H1 (cell line): ENCODE results near the gene EIF2S2. TPM values are rescaled to one million over a fixed set of nuclear protein-coding genes. Genes with fewer than 3 reads are reported as not detected.
A peak's percentile ranks its signal among the peaks of the same experiment; 100 is the strongest.

Experiments
- CTCF ChIA-PET: fragments of 300-600 bp; sonication (Branson Sonifier 250); formaldehyde crosslinking; loops from one replicate; lab custom pipeline; 2021; ENCODE audit not compliant: partially characterized antibody; lab: Charles Lee
- POLR2A ChIA-PET: fragments of 300-600 bp; sonication (Branson Sonifier 250); formaldehyde crosslinking; loops from one replicate; lab custom pipeline; 2021; ENCODE audit warnings: inconsistent platforms; ENCODE audit not compliant: partially characterized antibody; lab: Charles Lee
- DNase-seq, 2 experiments: peaks; one replicate each; pipeline versions ENCODE4 v3.0.0 to v3.0.0-alpha.2; 2010 to 2022; ENCODE audit warnings: low spot score in 2 of 2, low read depth in 1 of 2, mixed read lengths in 1 of 2
- FAIRE-seq: peaks from 2 replicates; lab custom pipeline; 2011; peaks lifted over from hg19 to GRCh38; lab: Jason Lieb, UNC
- H2AFZ ChIP-seq: 2 replicates; pipeline ENCODE4 v1.8.1; 2012; ENCODE audit warnings: low read length, inconsistent platforms
- H2AK5ac ChIP-seq: 2 replicates; pipeline ENCODE4 v1.6.1; 2013; ENCODE audit warnings: low read depth, low read length
- H2BK120ac ChIP-seq: replicated peaks from 2 replicates; pipeline ENCODE3; 2013; ENCODE audit warnings: low read depth, low read length, inconsistent platforms
- H2BK12ac ChIP-seq: 2 replicates; pipeline ENCODE4 v1.6.1; 2013; ENCODE audit warnings: low read depth, low read length
- H2BK15ac ChIP-seq: 2 replicates; pipeline ENCODE4 v1.6.1; 2013; ENCODE audit warnings: low read length
- H2BK20ac ChIP-seq: 2 replicates; pipeline ENCODE4 v1.6.1; 2013; ENCODE audit warnings: low read length
- H2BK5ac ChIP-seq: 2 replicates; pipeline ENCODE4 v1.6.1; 2013; ENCODE audit warnings: low read depth, low read length
- H3K14ac ChIP-seq: 2 replicates; pipeline ENCODE4 v1.6.1; 2013; ENCODE audit warnings: inconsistent platforms; ENCODE audit not compliant: insufficient read length
- H3K18ac ChIP-seq: 2 replicates; pipeline ENCODE4 v1.6.1; 2013; ENCODE audit warnings: low read length; ENCODE audit errors: extremely low read depth
- H3K23ac ChIP-seq: 2 replicates; pipeline ENCODE4 v1.6.1; 2013; ENCODE audit warnings: inconsistent platforms; ENCODE audit not compliant: insufficient read length
- H3K23me2 ChIP-seq: 2 replicates; pipeline ENCODE4 v1.6.1; 2013; ENCODE audit warnings: low read depth, low read length
- H3K27ac ChIP-seq: 2 replicates; pipeline ENCODE4 v1.6.1; 2011; ENCODE audit warnings: low read depth, low read length, inconsistent platforms
- H3K27me3 ChIP-seq, 4 experiments: replicated peaks in 1 of 4; 1 replicate in 1 of 4; 2 replicates in 3 of 4; pipeline versions ENCODE4 v1.6.1 to v1.8.1; 2011 to 2013; ENCODE audit warnings: low read length in 3 of 4, mild to moderate bottlenecking in 3 of 4, inconsistent platforms in 2 of 4, mixed read lengths in 2 of 4, moderate library complexity in 1 of 4; ENCODE audit not compliant: control insufficient read depth in 3 of 4, insufficient read depth in 3 of 4; ENCODE audit errors: extremely low read depth in 1 of 4
- H3K36me3 ChIP-seq, 4 experiments: 2 replicates each; pipeline versions ENCODE4 v1.6.1 to v1.8.1; 2011 to 2013; ENCODE audit warnings: mild to moderate bottlenecking in 4 of 4, low read length in 3 of 4, moderate library complexity in 2 of 4, control low read depth in 1 of 4, inconsistent platforms in 1 of 4; ENCODE audit not compliant: insufficient read depth in 4 of 4, control insufficient read depth in 2 of 4
- H3K4ac ChIP-seq: replicated peaks from 2 replicates; pipeline ENCODE3; 2013; ENCODE audit warnings: low read length, low read depth, mixed read lengths, inconsistent platforms; ENCODE audit not compliant: insufficient read length
- H3K4me1 ChIP-seq, 4 experiments: replicated peaks in 1 of 4; 1 replicate in 1 of 4; 2 replicates in 3 of 4; pipeline versions ENCODE4 v1.6.1 to v1.8.1; 2011 to 2013; ENCODE audit warnings: low read length in 3 of 4, inconsistent platforms in 2 of 4, mixed read lengths in 1 of 4; ENCODE audit not compliant: insufficient read depth in 4 of 4, control insufficient read depth in 3 of 4
- H3K4me2 ChIP-seq, 2 experiments: 2 replicates each; pipeline versions ENCODE4 v1.6.1 to v1.8.1; 2011 to 2013; ENCODE audit warnings: low read depth in 2 of 2, low read length in 2 of 2, control low read depth in 1 of 2, inconsistent platforms in 1 of 2, mild to moderate bottlenecking in 1 of 2; ENCODE audit not compliant: insufficient read depth in 1 of 2
- H3K4me3 ChIP-seq, 4 experiments: fragments of 200-600, 300-600 bp in 1 of 4; sonication (generic), shearing (Covaris generic), sonication (Bioruptor Twin) in 1 of 4; 2 replicates each; pipeline versions ENCODE4 v1.5.1 to v1.8.1; 2011 to 2016; ENCODE audit warnings: low read length in 4 of 4, low read depth in 3 of 4, control low read depth in 2 of 4, inconsistent platforms in 2 of 4, mild to moderate bottlenecking in 2 of 4, mixed read lengths in 1 of 4, moderate library complexity in 1 of 4; ENCODE audit not compliant: insufficient read depth in 2 of 4; ENCODE audit errors: extremely low read depth in 1 of 4
- H3K56ac ChIP-seq: replicated peaks from 2 replicates; pipeline ENCODE3; 2013; ENCODE audit warnings: low read depth, mild to moderate bottlenecking, mixed read lengths, low read length, inconsistent platforms; ENCODE audit not compliant: insufficient read length
- H3K79me1 ChIP-seq: 2 replicates; pipeline ENCODE4 v1.6.1; 2013; ENCODE audit warnings: low read depth, low read length, control low read depth
- H3K79me2 ChIP-seq, 2 experiments: 2 replicates each; pipeline versions ENCODE4 v1.6.1 to v1.8.1; 2012 to 2013; ENCODE audit warnings: low read length in 2 of 2, mild to moderate bottlenecking in 2 of 2, inconsistent platforms in 1 of 2; ENCODE audit not compliant: insufficient read depth in 2 of 2, control insufficient read depth in 1 of 2
- H3K9ac ChIP-seq, 4 experiments: replicated peaks in 1 of 4; 1 replicate in 1 of 4; 2 replicates in 3 of 4; pipeline versions ENCODE4 v1.6.1 to v1.8.1; 2011 to 2013; ENCODE audit warnings: low read depth in 3 of 4, low read length in 3 of 4, control low read depth in 2 of 4, mild to moderate bottlenecking in 2 of 4, moderate library complexity in 2 of 4, inconsistent platforms in 1 of 4; ENCODE audit errors: extremely low read depth in 1 of 4
- H3K9me3 ChIP-seq, 2 experiments: 2 replicates each; pipeline versions ENCODE4 v1.6.1 to v1.8.1; 2012 to 2013; ENCODE audit warnings: mild to moderate bottlenecking in 2 of 2, moderate library complexity in 2 of 2, control low read depth in 1 of 2, inconsistent platforms in 1 of 2, low read depth in 1 of 2, low read length in 1 of 2, mixed read lengths in 1 of 2; ENCODE audit not compliant: insufficient read depth in 2 of 2
- H4K20me1 ChIP-seq, 2 experiments: replicated peaks in 1 of 2; 2 replicates each; pipeline versions ENCODE3 to v1.8.1; 2011 to 2013; ENCODE audit warnings: inconsistent platforms in 2 of 2, low read length in 2 of 2, mild to moderate bottlenecking in 1 of 2; ENCODE audit not compliant: insufficient read depth in 2 of 2, control insufficient read depth in 1 of 2
- H4K5ac ChIP-seq: 2 replicates; pipeline ENCODE4 v1.6.1; 2013; ENCODE audit warnings: low read length, low read depth, mixed read lengths, inconsistent platforms; ENCODE audit not compliant: insufficient read length
- H4K8ac ChIP-seq: 2 replicates; pipeline ENCODE4 v1.8.0; 2013; ENCODE audit warnings: mild to moderate bottlenecking, moderate library complexity, low read length, inconsistent platforms; ENCODE audit not compliant: insufficient read depth; ENCODE audit errors: extremely low read depth
- H4K91ac ChIP-seq: replicated peaks from 2 replicates; pipeline ENCODE3; 2013; ENCODE audit warnings: low read length, mixed read lengths, inconsistent platforms; ENCODE audit not compliant: insufficient read length
- ASH2L ChIP-seq: fragments of 200-600, 300-600 bp; sonication (generic); IDR thresholded peaks from one replicate; pipeline ENCODE4 v1.7.1; 2017; ENCODE audit warnings: low read length
- FOSL1 ChIP-seq: IDR thresholded peaks from 2 replicates; pipeline ENCODE4 v1.6.1; 2011; ENCODE audit warnings: mild to moderate bottlenecking, low read depth, low read length, moderate library complexity; ENCODE audit not compliant: insufficient read depth
- POU5F1 ChIP-seq: IDR thresholded peaks from 2 replicates; pipeline ENCODE4 v1.6.1; 2011; ENCODE audit warnings: low read depth, mild to moderate bottlenecking, low read length, moderate library complexity
- RAD21 ChIP-seq, 2 experiments: IDR thresholded peaks in 1 of 2; conservative IDR thresholded peaks in 1 of 2; 2 replicates each; pipeline ENCODE4 v1.6.1; 2011; ENCODE audit warnings: low read depth in 2 of 2, low read length in 2 of 2, improper control_type of control experiment in 1 of 2, inconsistent platforms in 1 of 2, mild to moderate bottlenecking in 1 of 2, moderate library complexity in 1 of 2
- RBBP5 ChIP-seq: IDR thresholded peaks from 2 replicates; pipeline ENCODE4 v1.7.1; 2012; ENCODE audit warnings: low read depth, mild to moderate bottlenecking, inconsistent platforms, low read length, moderate library complexity, borderline replicate concordance
- RFX5 ChIP-seq: IDR thresholded peaks from 2 replicates; pipeline ENCODE4 v1.6.1; 2011; ENCODE audit warnings: low read depth, low read length, improper control_type of control experiment, borderline replicate concordance
- RNF2 ChIP-seq: fragments of 200-900, 300-1000 bp; sonication (generic); IDR thresholded peaks from 2 replicates; pipeline ENCODE4 v1.7.1; 2016; ENCODE audit warnings: borderline replicate concordance, low read depth, mild to moderate bottlenecking, antibody characterized with exemption, low read length; ENCODE audit not compliant: poor library complexity, severe bottlenecking; ENCODE audit errors: missing control alignments
- WGBS, 2 experiments: shearing (Covaris generic) in 1 of 2; methylation state at CpG; one replicate each; pipeline versions ENCODE4 v1.1.6 to v1.1.7; 2013 to 2015; ENCODE audit warnings: low lambda C conversion rate in 2 of 2, mixed read lengths in 2 of 2, inconsistent platforms in 1 of 2, low coverage in 1 of 2, missing lambda C conversion rate in 1 of 2; ENCODE audit not compliant: insufficient replicate concordance in 2 of 2, insufficient coverage in 1 of 2, insufficient read length in 1 of 2; ENCODE audit errors: extremely low coverage in 1 of 2, missing lambda C conversion rate in 1 of 2; 5-methylcytosine and 5-hydroxymethylcytosine counted together
- polyA plus RNA-seq, 7 experiments: library from polyadenylated mRNA; depleted of rRNA in 3 of 7; stranded (reverse) in 5 of 7; unstranded in 2 of 7; fragments of >200 nt in 5 of 7; fragments of 200-250 nt in 2 of 7; gene quantifications; 1 replicate in 5 of 7; 2 replicates in 1 of 7; 4 replicates in 1 of 7; pipeline versions ENCODE4 v1.2.1 to v1.2.3, GENCODE V29; 2011 to 2013; ENCODE audit warnings: missing spikeins in 2 of 7, mixed read lengths in 2 of 7
- total RNA-seq: library from RNA; stranded (reverse); fragmentation: NEBNext Ultra II Directional; extraction: Animal tissue kit (Norgen Biotek cat#: 25700); gene quantifications from 2 replicates; pipeline ENCODE4 v1.2.1, GENCODE V29; 2021
- TF ChIP-seq, protein P1 (sequence below), 3 experiments: IDR thresholded peaks; 1 replicate in 2 of 3; 2 replicates in 1 of 3; pipeline versions ENCODE4 v1.5.1 to v1.6.1; 2011; ENCODE audit warnings: low read length in 3 of 3, mild to moderate bottlenecking in 3 of 3, inconsistent platforms in 2 of 3, low read depth in 1 of 3, moderate library complexity in 1 of 3; ENCODE audit not compliant: insufficient read depth in 1 of 3; ENCODE audit errors: control extremely low read depth in 1 of 3

The EIF2S2 gene
- total and polyA plus RNA-seq, 2 of the 8 experiments (the other 6 are each of a cell fraction or from before 2014, with no cell fraction given) = 59.5 to 142 TPM

DNA sequence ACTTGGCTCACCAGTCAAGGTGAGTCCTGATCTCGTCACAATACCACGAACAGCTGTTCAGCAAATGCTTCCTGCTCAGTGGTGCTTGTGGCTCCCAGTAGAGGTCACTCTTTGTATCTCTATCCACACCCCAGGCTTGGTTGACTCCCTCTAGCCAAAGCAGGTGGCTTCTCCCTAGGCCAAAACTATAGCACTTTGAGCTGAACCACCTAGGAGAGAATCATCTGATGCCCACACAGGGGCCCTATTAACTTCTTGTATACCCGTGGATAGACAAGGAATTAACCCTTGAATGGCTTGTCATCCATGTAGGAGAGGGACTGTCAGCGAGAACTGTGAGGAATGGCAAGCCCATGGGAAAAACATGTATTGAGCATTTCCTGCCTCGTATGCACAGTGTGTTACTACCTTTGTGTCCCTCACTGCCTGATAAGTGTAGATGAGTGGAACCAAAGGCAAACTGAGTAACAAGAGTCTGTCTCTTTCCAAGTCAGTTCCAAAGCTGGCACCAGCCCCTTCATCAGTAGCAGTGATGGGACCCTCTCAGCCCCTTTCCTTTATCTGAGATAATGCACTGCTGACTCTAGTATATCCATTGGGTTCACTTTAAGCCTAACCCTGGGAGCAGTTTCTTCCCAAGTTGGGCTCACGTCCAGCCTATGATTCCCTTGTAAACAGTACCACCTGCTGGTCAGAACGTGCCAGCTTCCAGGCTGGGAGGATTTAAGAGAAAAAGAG is 42.5 kb downstream of the EIF2S2 start:
- Histone ChIP-seq H3K79me1 (no peaks in the 10 kb centered on the region; the same call in 1 of the 2 replicates), H3K23ac (no peak overlapping the region), H3K4me1 (peaks cover 0 to 9% (median 5%) of the 10 kb centered on the region in 4 experiments; a peak in 5 of 7 replicates), H3K23me2 (no peaks in the 10 kb centered on the region; the same call in 1 of the 2 replicates), H4K20me1 (peaks cover 8 to 21% of the 10 kb centered on the region in 2 experiments), H3K27me3 (no peaks in the 10 kb centered on the region), H3K4me2 (no peak overlapping the region), H2BK20ac (no peak overlapping the region), H3K56ac (no peak overlapping the region), H3K18ac (no peak overlapping the region), H4K91ac (no peak overlapping the region), H4K5ac (no peak overlapping the region), H2BK120ac (no peak overlapping the region), H3K9me3 (no peaks in the 10 kb centered on the region), H3K4me3 (no peak overlapping the region), H3K27ac (no peak overlapping the region), H2BK15ac (no peak overlapping the region), H4K8ac (no peak overlapping the region), H2AK5ac (no peak overlapping the region), H3K4ac (no peak overlapping the region), H2BK5ac (no peak overlapping the region), H2AFZ (no peak overlapping the region), H3K36me3 (peaks cover 0 to 5% (median 0%) of the 10 kb centered on the region in 4 experiments; a peak in 2 of 8 replicates), H3K9ac (no peak overlapping the region), H2BK12ac (no peak overlapping the region), H3K14ac (no peak overlapping the region), H3K79me2 (peaks cover 0 to 23% of the 10 kb centered on the region in 2 experiments; a peak in 2 of 4 replicates)
- ChIA-PET POLR2A (interaction anchor here (0.7 to 2.7 kb wide), 3 partner anchors 42 to 89 kb away, joined by 3 to 14 read pairs (median 8); partner anchors contain the start of genes EIF2S2 and RALY), CTCF (interaction anchor here (0.6 to 4.6 kb wide), 53 partner anchors 9 to 471 kb away, joined by 3 to 78 read pairs (median 5); partner anchors contain the start of gene CHMP4B)
- 51% methylated on average over 7 of the region's 7 CpGs; no CpG with 5 or more reads in 1 of the 2 experiments for WGBS, 2 experiments
- FAIRE-seq (peak; percentile 88), DNase-seq (peak; percentile 53 to 79)
- TF ChIP-seq, protein P1, sequence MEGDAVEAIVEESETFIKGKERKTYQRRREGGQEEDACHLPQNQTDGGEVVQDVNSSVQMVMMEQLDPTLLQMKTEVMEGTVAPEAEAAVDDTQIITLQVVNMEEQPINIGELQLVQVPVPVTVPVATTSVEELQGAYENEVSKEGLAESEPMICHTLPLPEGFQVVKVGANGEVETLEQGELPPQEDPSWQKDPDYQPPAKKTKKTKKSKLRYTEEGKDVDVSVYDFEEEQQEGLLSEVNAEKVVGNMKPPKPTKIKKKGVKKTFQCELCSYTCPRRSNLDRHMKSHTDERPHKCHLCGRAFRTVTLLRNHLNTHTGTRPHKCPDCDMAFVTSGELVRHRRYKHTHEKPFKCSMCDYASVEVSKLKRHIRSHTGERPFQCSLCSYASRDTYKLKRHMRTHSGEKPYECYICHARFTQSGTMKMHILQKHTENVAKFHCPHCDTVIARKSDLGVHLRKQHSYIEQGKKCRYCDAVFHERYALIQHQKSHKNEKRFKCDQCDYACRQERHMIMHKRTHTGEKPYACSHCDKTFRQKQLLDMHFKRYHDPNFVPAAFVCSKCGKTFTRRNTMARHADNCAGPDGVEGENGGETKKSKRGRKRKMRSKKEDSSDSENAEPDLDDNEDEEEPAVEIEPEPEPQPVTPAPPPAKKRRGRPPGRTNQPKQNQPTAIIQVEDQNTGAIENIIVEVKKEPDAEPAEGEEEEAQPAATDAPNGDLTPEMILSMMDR (IDR thresholded peaks at IDR 0.05; ENCODE audit: control extremely low read depth in 1 of 3, insufficient read depth in 1 of 3, low read depth in 1 of 3, low read length in 3 of 3) = peak; percentile 57 to 94 (median 89)
- no peak for TF ChIP-seq FOSL1
- no peak for TF ChIP-seq RNF2
- TF ChIP-seq RFX5 = no peak
- peak; percentile 96 to 98 for TF ChIP-seq RAD21 (IDR thresholded peaks at IDR 0.05 in 1 of 2, conservative IDR thresholded peaks at IDR 0.05 in 1 of 2; ENCODE audit: low read depth in 2 of 2, low read length in 2 of 2)
- no peak for TF ChIP-seq ASH2L
- no peak for TF ChIP-seq RBBP5
- no peak for TF ChIP-seq POU5F1
